ENCODE data around the gene ARMH4.

Gene ARMH4

DNA sequence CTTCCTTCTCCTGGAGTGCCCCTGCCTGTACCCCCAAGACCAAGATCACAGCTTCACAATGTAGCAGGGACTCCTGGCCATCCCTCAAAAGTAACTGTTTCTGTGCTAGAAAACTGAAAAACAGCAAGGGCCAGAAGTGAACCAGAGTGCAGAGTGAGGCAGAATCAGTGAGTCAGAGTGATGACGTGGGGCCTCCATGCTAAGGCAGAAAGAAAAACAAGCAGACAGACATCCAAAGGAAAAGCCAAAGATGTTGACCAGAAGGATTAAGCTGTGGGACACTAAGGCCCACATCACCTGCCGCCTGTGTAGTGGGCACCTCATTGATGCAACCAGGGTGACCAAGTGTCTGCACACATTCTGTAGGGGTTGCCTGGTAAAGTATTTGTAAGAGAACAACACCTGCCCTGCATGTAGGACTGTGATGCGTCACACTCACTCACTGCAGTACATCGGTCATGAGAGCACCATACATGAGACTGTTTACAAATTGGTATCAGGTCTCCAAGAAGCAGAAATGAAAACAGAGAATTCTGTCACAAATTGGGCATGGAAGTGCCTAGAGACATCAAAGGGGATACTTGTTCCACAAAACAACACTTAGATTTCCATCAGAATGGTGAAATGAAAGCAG, 51.2 kb downstream of the ARMH4 start:
- H3K18ac ChIP-seq (ENCODE audit: low read depth in 1 of 2, low read length in 2 of 2), result no peak overlapping the region
- H3K4me3 ChIP-seq (ENCODE audit: insufficient read depth in 1 of 2, low read depth in 1 of 2, low read length in 2 of 2), result no peak overlapping the region
- no peak overlapping the region for H2AFZ ChIP-seq (ENCODE audit: low read depth, low read length)
- H2AK5ac ChIP-seq (ENCODE audit: low read length, severe bottlenecking), result no peak overlapping the region
- peak overlapping the region; percentile 31 for H3K9ac ChIP-seq (ENCODE audit: low read length)
- H2BK120ac ChIP-seq (ENCODE audit: low read depth, low read length), result no peak overlapping the region
- no peak overlapping the region for H3K14ac ChIP-seq (ENCODE audit: low read length in 2 of 2)
- H2BK12ac ChIP-seq (ENCODE audit: low read length in 2 of 2), result no peak overlapping the region
- DNase-seq, result peak; percentile 51
- no peak overlapping the region for H2BK5ac ChIP-seq (ENCODE audit: low read depth, low read length, poor library complexity, severe bottlenecking)
- H2BK15ac ChIP-seq (ENCODE audit: low read depth, poor library complexity, severe bottlenecking), result no peak overlapping the region
- no peak overlapping the region for H3K23ac ChIP-seq (ENCODE audit: low read length in 2 of 2)
- 73% methylated on average over 4 of the region's 4 CpGs for WGBS
- peaks cover 5% of the 10 kb centered on the region for H3K4me1 ChIP-seq (ENCODE audit: control insufficient read depth, insufficient read depth, low read depth, low read length)
- H3K27me3 ChIP-seq (ENCODE audit: control insufficient read depth in 1 of 2, insufficient read depth in 1 of 2, low read length in 2 of 2), result no peaks in the 10 kb centered on the region
- no peaks in the 10 kb centered on the region for H3K79me1 ChIP-seq (replicated peaks; ENCODE audit: low read length, poor library complexity, severe bottlenecking)
- H3K9me3 ChIP-seq (ENCODE audit: control insufficient read depth, low read length), result no peaks in the 10 kb centered on the region
- no peak overlapping the region for H3K27ac ChIP-seq (ENCODE audit: low read length, poor library complexity, severe bottlenecking)
- H3K4me2 ChIP-seq (ENCODE audit: low read length, poor library complexity, severe bottlenecking), result no peak overlapping the region
- H3K4ac ChIP-seq (ENCODE audit: low read depth in 1 of 2, low read length in 2 of 2), result no peak overlapping the region
- H4K8ac ChIP-seq (ENCODE audit: low read length), result no peak overlapping the region
- H3K36me3 ChIP-seq (ENCODE audit: control insufficient read depth in 1 of 2, insufficient read depth in 2 of 2, low read depth in 1 of 2, low read length in 2 of 2), result peaks cover 3 to 6% of the 10 kb centered on the region in 2 experiments
- H4K91ac ChIP-seq (ENCODE audit: low read length), result no peak overlapping the region

DNA sequence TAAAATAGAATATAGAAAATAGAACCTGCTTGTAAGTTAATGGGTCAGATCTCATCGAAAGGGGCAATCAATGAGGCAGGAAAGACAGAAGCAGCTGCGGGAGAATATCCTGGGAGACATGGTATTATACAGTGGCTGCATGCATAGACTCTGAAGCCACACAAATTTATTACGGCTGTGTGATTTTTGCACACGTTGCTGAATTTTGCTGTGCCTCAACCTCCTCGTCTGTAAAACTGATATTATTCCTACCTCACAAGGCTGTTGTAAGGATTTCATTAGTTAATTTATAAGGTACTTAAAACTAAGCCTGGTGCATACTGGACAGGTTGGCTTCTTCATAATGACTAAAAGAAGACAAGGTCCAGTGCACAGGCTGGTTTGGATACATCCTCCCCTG, 52.3 kb downstream of the ARMH4 start:
- Histone ChIP-seq H4K91ac (ENCODE audit: low read length) (no peak overlapping the region), H3K36me3 (ENCODE audit: control insufficient read depth in 1 of 2, insufficient read depth in 2 of 2, low read depth in 1 of 2, low read length in 2 of 2) (peaks cover 3 to 7% of the 10 kb centered on the region in 2 experiments), H3K79me1 (replicated peaks; ENCODE audit: low read length, poor library complexity, severe bottlenecking) (no peaks in the 10 kb centered on the region), H2BK15ac (ENCODE audit: low read depth, poor library complexity, severe bottlenecking) (no peak overlapping the region), H3K23ac (ENCODE audit: low read length in 2 of 2) (no peak overlapping the region), H4K8ac (ENCODE audit: low read length) (no peak overlapping the region), H2BK5ac (ENCODE audit: low read depth, low read length, poor library complexity, severe bottlenecking) (no peak overlapping the region), H3K14ac (ENCODE audit: low read length in 2 of 2) (no peak overlapping the region), H3K27ac (ENCODE audit: low read length, poor library complexity, severe bottlenecking) (no peak overlapping the region), H2BK12ac (ENCODE audit: low read length in 2 of 2) (no peak overlapping the region), H3K18ac (ENCODE audit: low read depth in 1 of 2, low read length in 2 of 2) (no peak overlapping the region), H2AFZ (ENCODE audit: low read depth, low read length) (no peak overlapping the region), H3K9me3 (ENCODE audit: control insufficient read depth, low read length) (no peaks in the 10 kb centered on the region), H2BK120ac (ENCODE audit: low read depth, low read length) (no peak overlapping the region), H2AK5ac (ENCODE audit: low read length, severe bottlenecking) (no peak overlapping the region), H3K4me1 (ENCODE audit: control insufficient read depth, insufficient read depth, low read depth, low read length) (peaks cover 5% of the 10 kb centered on the region), H3K4ac (ENCODE audit: low read depth in 1 of 2, low read length in 2 of 2) (no peak overlapping the region), H3K9ac (ENCODE audit: low read length) (no peak overlapping the region), H3K4me3 (ENCODE audit: insufficient read depth in 1 of 2, low read depth in 1 of 2, low read length in 2 of 2) (no peak overlapping the region), H3K4me2 (ENCODE audit: low read length, poor library complexity, severe bottlenecking) (no peak overlapping the region), H3K27me3 (ENCODE audit: control insufficient read depth in 1 of 2, insufficient read depth in 1 of 2, low read length in 2 of 2) (no peaks in the 10 kb centered on the region)
- WGBS, result 93% methylated on average over 4 of the region's 5 CpGs
- no peak for DNase-seq

DNA sequence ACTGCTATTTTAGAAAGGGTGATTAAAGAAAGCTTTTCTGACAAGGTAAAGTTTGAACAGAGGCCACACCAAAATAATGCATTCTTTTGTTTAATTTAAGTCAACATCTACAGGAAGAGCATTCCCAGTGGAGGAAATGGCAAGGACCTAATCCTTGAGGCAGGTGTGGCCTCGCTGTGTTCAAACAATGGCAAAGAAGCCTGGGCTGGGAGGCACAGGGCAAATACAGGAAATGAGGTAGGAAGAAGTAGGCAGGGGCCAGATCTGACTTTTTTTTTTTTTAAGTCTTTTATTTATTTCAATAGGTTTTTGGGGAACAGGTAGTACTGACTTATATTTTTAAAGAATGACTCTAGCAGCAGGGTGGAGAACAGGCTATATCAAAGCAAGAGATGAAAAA, 53.5 kb downstream of the ARMH4 start:
- H2BK12ac ChIP-seq (ENCODE audit: low read length in 2 of 2), result no peak overlapping the region
- H3K27ac ChIP-seq (ENCODE audit: low read length, poor library complexity, severe bottlenecking), result no peak overlapping the region
- no peak overlapping the region for H2BK15ac ChIP-seq (ENCODE audit: low read depth, poor library complexity, severe bottlenecking)
- H4K91ac ChIP-seq (ENCODE audit: low read length), result no peak overlapping the region
- H3K9ac ChIP-seq (ENCODE audit: low read length), result no peak overlapping the region
- H3K4me2 ChIP-seq (ENCODE audit: low read length, poor library complexity, severe bottlenecking), result no peak overlapping the region
- no peak overlapping the region for H3K23ac ChIP-seq (ENCODE audit: low read length in 2 of 2)
- no peak overlapping the region for H3K18ac ChIP-seq (ENCODE audit: low read depth in 1 of 2, low read length in 2 of 2)
- H3K4me3 ChIP-seq (ENCODE audit: insufficient read depth in 1 of 2, low read depth in 1 of 2, low read length in 2 of 2), result no peak overlapping the region
- no peaks in the 10 kb centered on the region for H3K27me3 ChIP-seq (ENCODE audit: control insufficient read depth in 1 of 2, insufficient read depth in 1 of 2, low read length in 2 of 2)
- DNase-seq, result no peak
- no peak overlapping the region for H2AFZ ChIP-seq (ENCODE audit: low read depth, low read length)
- no peak overlapping the region for H2BK120ac ChIP-seq (ENCODE audit: low read depth, low read length)
- H3K4me1 ChIP-seq (ENCODE audit: control insufficient read depth, insufficient read depth, low read depth, low read length), result peaks cover 5% of the 10 kb centered on the region
- no peaks in the 10 kb centered on the region for H3K9me3 ChIP-seq (ENCODE audit: control insufficient read depth, low read length)
- H3K14ac ChIP-seq (ENCODE audit: low read length in 2 of 2), result no peak overlapping the region
- H3K79me1 ChIP-seq (replicated peaks; ENCODE audit: low read length, poor library complexity, severe bottlenecking), result no peaks in the 10 kb centered on the region
- H3K4ac ChIP-seq (ENCODE audit: low read depth in 1 of 2, low read length in 2 of 2), result no peak overlapping the region
- no peak overlapping the region for H2AK5ac ChIP-seq (ENCODE audit: low read length, severe bottlenecking)
- WGBS, result 44% methylated on average over 1 of the region's 1 CpG
- no peak overlapping the region for H2BK5ac ChIP-seq (ENCODE audit: low read depth, low read length, poor library complexity, severe bottlenecking)
- peaks cover 3 to 7% of the 10 kb centered on the region in 2 experiments for H3K36me3 ChIP-seq (ENCODE audit: control insufficient read depth in 1 of 2, insufficient read depth in 2 of 2, low read depth in 1 of 2, low read length in 2 of 2)
- H4K8ac ChIP-seq (ENCODE audit: low read length), result no peak overlapping the region

DNA sequence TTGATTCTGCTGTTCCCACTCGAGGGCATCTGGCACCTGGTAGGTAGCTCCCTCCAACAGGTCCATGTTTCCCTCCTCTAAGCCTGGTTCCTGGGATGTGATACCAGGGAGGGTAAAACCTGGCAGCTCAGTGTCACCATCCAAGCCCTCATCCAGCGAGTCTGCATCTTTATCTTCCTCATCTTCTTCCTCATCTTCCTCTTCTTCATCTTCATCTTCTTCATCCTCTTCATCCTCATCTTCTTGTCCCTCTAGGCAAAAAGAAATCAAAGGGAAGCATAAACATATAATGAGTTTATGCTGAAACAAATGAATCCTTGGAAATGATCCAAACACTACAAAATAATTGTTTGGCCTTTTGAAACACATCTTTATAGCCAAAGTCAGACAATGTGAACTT, 55.3 kb downstream of the ARMH4 start:
- Histone ChIP-seq H2BK12ac (ENCODE audit: low read length in 2 of 2) (no peak overlapping the region), H3K9ac (ENCODE audit: low read length) (no peak overlapping the region), H3K4ac (ENCODE audit: low read depth in 1 of 2, low read length in 2 of 2) (no peak overlapping the region), H2BK120ac (ENCODE audit: low read depth, low read length) (no peak overlapping the region), H3K27ac (ENCODE audit: low read length, poor library complexity, severe bottlenecking) (no peak overlapping the region), H3K14ac (ENCODE audit: low read length in 2 of 2) (peak overlapping the region in 1 of 2 experiments; percentile 28), H3K9me3 (ENCODE audit: control insufficient read depth, low read length) (no peaks in the 10 kb centered on the region), H2AK5ac (ENCODE audit: low read length, severe bottlenecking) (no peak overlapping the region), H3K27me3 (ENCODE audit: control insufficient read depth in 1 of 2, insufficient read depth in 1 of 2, low read length in 2 of 2) (no peaks in the 10 kb centered on the region), H3K79me1 (replicated peaks; ENCODE audit: low read length, poor library complexity, severe bottlenecking) (no peaks in the 10 kb centered on the region), H2BK15ac (ENCODE audit: low read depth, poor library complexity, severe bottlenecking) (no peak overlapping the region), H3K4me2 (ENCODE audit: low read length, poor library complexity, severe bottlenecking) (no peak overlapping the region), H4K91ac (ENCODE audit: low read length) (no peak overlapping the region), H3K23ac (ENCODE audit: low read length in 2 of 2) (no peak overlapping the region), H3K18ac (ENCODE audit: low read depth in 1 of 2, low read length in 2 of 2) (peak overlapping the region in 1 of 2 experiments; percentile 22), H4K8ac (ENCODE audit: low read length) (no peak overlapping the region), H2BK5ac (ENCODE audit: low read depth, low read length, poor library complexity, severe bottlenecking) (no peak overlapping the region), H3K36me3 (ENCODE audit: control insufficient read depth in 1 of 2, insufficient read depth in 2 of 2, low read depth in 1 of 2, low read length in 2 of 2) (peaks cover 3 to 7% of the 10 kb centered on the region in 2 experiments), H3K4me1 (ENCODE audit: control insufficient read depth, insufficient read depth, low read depth, low read length) (peaks cover 5% of the 10 kb centered on the region), H3K4me3 (ENCODE audit: insufficient read depth in 1 of 2, low read depth in 1 of 2, low read length in 2 of 2) (no peak overlapping the region), H2AFZ (ENCODE audit: low read depth, low read length) (no peak overlapping the region)
- WGBS, result 78% methylated on average over 2 of the region's 2 CpGs
- no peak for DNase-seq
